ENCODE data around the gene ZNF593OS.
A peak's percentile ranks its signal among the peaks of the same experiment; 100 is the strongest.

The ZNF593OS gene

GRCh38 chr1:26184086-26184485 lies 12.5 kb upstream of the ZNF593OS start:
- no peak for DNase-seq (ENCODE audit: low read depth in 2 of 2)

- no peak for DNase-seq (ENCODE audit: low read depth in 2 of 2)
Measured at GRCh38 chr1:26182383-26182696, 10.7 kb upstream of the ZNF593OS start.

- DNase-seq (ENCODE audit: low read depth in 2 of 2) = no peak
Measured at GRCh38 chr1:26181586-26182382, 10.2 kb upstream of the ZNF593OS start.

GRCh38 chr1:26180010-26180506 lies 8.4 kb upstream of the ZNF593OS start:
- DNase-seq (ENCODE audit: low read depth in 2 of 2) = no peak

- DNase-seq (ENCODE audit: low read depth in 2 of 2) = no peak
Measured at GRCh38 chr1:26177182-26177684, 5.6 kb upstream of the ZNF593OS start, which contains the start of gene CNKSR1. TSS of gene CNKSR1 (plus strand) at chr1:26177491. CDS start at chr1:26177548, 57 bp downstream.

- no peak for DNase-seq (ENCODE audit: low read depth in 2 of 2)
Measured at GRCh38 chr1:26175346-26175745, 3.7 kb upstream of the ZNF593OS start.

GRCh38 chr1:26170472-26170821 lies 1.2 kb downstream of the ZNF593OS start:
- DNase-seq (ENCODE audit: low read depth in 2 of 2) = no peak

GRCh38 chr1:26169669-26170471 lies 1.8 kb downstream of the ZNF593OS start, which contains the start of gene ZNF593:
TSS of gene ZNF593 (plus strand) at chr1:26169908. CDS start at chr1:26169984, 76 bp downstream.
- peak; percentile 86 to 88 for DNase-seq (ENCODE audit: low read depth in 2 of 2)

- DNase-seq (ENCODE audit: low read depth in 2 of 2) = no peak
Measured at GRCh38 chr1:26169198-26169554, 2.5 kb downstream of the ZNF593OS start.

- no peak for DNase-seq (ENCODE audit: low read depth in 2 of 2)
Measured at GRCh38 chr1:26168410-26169197, 3.0 kb downstream of the ZNF593OS start, which contains the start of gene C1orf232. TSS of gene C1orf232 (minus strand) at chr1:26168963. CDS start at chr1:26168499, 464 bp downstream.

GRCh38 chr1:26166719-26167281 lies 4.8 kb downstream of the ZNF593OS start:
- no peak for DNase-seq (ENCODE audit: low read depth in 2 of 2)

- DNase-seq (ENCODE audit: low read depth in 2 of 2) = no peak
Measured at GRCh38 chr1:26164861-26165842, 6.5 kb downstream of the ZNF593OS start.

GRCh38 chr1:26164036-26164860 lies 7.4 kb downstream of the ZNF593OS start:
- DNase-seq (ENCODE audit: low read depth in 2 of 2) = peak; percentile 28 to 42

- no peak for DNase-seq (ENCODE audit: low read depth in 2 of 2)
Measured at GRCh38 chr1:26163684-26164035, 8.0 kb downstream of the ZNF593OS start.

- DNase-seq (ENCODE audit: low read depth in 2 of 2) = no peak
Measured at GRCh38 chr1:26162220-26162709, 9.4 kb downstream of the ZNF593OS start.

- peak; percentile 17 to 31 for DNase-seq (ENCODE audit: low read depth in 2 of 2)
Measured at GRCh38 chr1:26161415-26162219, 10.0 kb downstream of the ZNF593OS start.

- DNase-seq (ENCODE audit: low read depth in 2 of 2) = no peak
Measured at GRCh38 chr1:26160527-26161414, 10.9 kb downstream of the ZNF593OS start.

- DNase-seq (ENCODE audit: low read depth in 2 of 2) = no peak
Measured at GRCh38 chr1:26159743-26160039, 11.9 kb downstream of the ZNF593OS start.

All from stimulated activated CD8-positive, alpha-beta memory T cell treated with anti-CD3 and anti-CD28 coated beads, Interleukin-2, amount 100 ng/mL, for 48 hours (primary cell).